DMS153 (cell line): Measurements from ENCODE around the gene SARM1.

ENCODE experiments used
- DNase-seq: peaks from one replicate; lab custom pipeline; 2025; lab: John Stamatoyannopoulos, UW

SARM1 gene

DNA sequence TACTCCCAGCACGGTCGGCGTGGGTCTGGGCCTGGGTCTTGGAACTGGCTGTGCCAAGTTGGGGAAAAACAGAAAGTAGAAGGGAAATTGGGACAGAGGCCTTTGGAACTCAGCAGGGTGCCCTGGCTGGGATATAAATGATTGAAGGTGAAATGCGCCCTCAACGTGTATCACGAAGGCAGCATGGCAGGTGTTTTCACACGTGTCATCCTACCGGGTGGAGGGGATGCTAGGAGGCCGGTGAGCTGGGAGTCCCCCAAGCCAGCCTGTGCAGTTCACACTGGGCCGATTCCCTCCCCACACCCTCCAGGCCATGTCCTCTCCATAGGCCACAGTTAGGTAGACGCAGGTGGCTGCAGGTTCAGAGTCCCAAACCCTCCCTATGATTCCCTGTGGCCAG, 30.0 kb upstream of the SARM1 start:
- DNase-seq, result no peak

- no peak for DNase-seq
These were observed 29.2 kb upstream of the SARM1 start for GRCh38 chr17:28342313-28342712.

- DNase-seq, result no peak
These were observed 28.0 kb upstream of the SARM1 start for GRCh38 chr17:28343491-28343932.

DNA sequence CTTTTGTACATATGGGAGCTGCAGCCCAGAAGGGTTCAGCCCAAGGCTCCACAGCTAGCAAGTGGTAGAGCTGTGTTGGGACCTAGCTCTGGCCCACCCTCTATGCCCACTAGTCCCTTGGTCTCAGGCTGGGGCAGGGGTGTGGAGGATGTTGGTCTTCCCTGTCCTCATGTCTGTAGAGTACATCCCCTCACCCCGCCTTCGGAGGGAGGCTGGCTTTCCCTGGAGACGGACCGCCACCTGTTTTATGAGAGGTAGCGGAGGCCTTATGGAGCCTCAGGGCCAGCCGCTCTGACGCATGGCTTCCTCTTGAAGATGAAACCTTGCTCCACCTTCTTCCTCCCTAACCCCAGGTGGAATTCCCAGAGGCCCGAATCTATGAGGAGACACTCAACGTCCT, 27.5 kb upstream of the SARM1 start:
- DNase-seq, result no peak

GRCh38 chr17:28344435-28344901, 27.0 kb upstream of the SARM1 start:
- no peak for DNase-seq

GRCh38 chr17:28345419-28346198, 25.9 kb upstream of the SARM1 start:
- no peak for DNase-seq

- DNase-seq, result no peak
These were observed 25.3 kb upstream of the SARM1 start for GRCh38 chr17:28346199-28346580.

DNA sequence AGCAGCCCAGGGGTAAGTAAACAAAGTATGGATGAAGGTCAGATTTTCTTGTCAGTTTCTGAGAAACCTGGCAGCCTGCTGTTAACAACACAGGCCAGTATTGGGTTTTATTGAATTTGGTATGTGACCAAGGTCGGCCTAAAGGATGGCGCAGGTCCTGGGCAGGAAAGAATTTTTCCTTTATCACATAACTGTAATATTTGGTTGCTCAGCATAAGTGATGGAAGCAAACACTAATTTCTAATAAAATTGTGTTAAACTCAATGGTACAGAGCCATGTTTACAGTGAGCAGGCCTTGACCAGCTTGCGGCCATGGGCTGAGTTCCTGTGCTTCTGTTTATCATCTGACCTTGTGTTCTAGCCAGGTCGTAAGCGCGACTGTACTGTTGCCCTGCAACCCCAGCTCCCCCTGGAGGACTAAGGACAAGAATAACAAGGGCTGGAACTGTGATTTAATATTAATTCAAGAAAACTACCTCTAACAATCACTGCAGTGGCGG, 24.7 kb upstream of the SARM1 start:
- DNase-seq, result no peak

DNA sequence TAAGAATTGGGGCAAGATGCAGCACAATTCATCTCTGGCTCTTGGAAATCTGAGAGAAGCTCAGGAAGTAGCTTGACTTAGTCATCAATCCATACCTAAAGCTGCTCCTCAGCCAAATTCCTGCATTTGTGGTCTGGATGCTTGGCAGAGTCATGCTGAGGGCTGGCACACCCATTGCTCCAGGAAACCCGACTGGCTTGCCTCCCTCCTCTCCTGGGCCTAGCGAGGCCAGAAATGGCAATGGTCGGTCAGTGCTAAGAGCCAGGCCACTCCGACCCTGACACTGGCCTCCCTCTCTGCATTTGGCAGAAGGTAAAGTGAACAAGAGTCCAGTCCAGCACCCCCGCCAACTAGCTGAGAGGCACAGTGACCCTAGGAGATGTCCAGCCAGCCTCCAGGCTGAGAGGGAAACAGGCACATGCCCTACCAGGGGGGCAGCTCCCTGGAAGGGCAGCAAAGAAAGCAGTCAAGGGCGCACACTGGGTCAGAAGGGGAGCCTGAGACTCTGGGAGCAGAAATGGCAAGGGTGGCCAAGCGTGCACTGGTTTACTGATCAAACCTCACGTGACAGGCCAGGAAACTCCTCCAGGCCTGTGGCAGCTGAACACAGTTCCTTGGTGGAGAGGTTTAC, 24.1 kb upstream of the SARM1 start:
- DNase-seq, result no peak

GRCh38 chr17:28348979-28349378, 22.5 kb upstream of the SARM1 start:
- no peak for DNase-seq

DNA sequence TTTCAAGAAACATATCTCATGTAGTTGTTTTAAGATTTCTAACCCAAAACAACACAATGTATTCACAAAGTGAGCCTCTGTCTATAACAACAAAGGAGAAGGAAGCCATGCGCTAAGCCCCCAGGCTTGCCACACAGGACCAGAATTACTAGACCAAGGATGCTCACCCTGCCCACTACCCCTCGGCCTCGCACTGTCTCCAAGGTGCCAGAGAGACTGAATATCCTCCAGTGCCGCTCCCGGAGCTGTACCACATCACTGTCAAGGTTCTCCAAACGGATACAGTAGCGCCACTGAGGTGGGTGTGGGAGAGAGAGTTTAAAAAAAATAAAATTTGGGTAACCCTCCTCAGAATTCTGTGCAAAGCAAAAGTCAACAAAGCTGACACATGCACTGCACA, 21.2 kb upstream of the SARM1 start:
- no peak for DNase-seq

GRCh38 chr17:28357061-28357900, 14.2 kb upstream of the SARM1 start, which contains the start of gene POLDIP2:
Gene POLDIP2 (minus strand): TSS chr17:28357527. CDS start chr17:28357448, 79 bp downstream.
- peak; percentile 92 for DNase-seq

DNA sequence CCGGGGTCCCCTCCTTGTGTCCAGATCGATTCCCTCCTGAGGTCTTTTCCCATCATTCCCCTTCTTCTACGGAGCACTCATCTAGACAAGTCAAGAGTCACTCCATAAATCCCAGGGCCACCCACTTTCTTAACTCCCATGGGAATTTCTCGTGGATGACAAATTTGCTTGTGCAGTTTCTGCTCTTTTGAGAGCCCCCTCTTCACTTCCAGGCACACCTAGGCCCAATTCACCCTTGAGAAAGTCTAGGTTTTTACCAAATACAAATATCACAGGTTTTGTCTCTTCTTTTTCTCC, 13.6 kb upstream of the SARM1 start:
- DNase-seq, result no peak

GRCh38 chr17:28363186-28363585, 8.3 kb upstream of the SARM1 start:
- DNase-seq, result no peak

DNA sequence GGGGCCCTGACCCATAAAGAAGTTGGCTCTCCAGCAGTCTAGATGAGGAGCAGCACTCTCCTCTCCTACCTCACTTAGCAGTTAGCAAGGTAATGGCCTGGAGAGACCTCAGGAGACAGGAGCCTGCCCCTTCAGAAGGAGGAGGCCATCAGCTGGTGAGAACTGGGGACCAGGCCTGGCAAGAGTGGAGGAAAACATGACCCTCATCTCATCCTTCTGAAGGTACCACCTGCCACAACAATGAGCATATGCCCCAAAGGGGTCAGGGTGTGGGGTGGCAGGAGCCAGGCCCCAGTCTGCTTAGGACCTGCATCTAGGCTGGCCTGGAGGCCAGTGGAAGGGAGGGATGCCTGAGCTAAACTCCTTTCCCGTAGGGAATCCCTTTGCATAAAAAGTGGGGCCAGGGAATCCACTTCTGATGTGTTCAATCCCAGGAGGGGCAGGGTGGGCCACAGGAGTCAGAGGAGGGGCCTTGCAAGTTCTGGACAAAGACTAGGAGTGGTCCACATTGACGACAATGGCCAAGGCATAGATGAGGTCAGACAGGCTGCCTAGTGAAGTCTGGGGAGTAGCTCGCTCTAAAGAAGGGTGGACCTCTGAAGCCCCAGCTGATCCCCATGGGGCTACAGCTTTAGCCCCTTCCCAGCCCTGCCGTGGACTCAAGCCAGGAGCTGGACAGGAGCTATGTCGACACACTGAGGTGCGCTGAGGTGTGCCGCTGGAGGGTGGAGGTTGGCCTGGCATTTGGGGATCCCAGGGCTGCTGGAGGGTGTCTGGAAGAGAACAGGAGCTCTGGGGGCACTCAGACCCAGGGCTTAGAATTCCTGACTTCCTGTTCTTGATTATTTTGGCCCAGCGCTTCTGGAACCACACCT, 7.5 kb upstream of the SARM1 start:
- DNase-seq, result no peak

DNA sequence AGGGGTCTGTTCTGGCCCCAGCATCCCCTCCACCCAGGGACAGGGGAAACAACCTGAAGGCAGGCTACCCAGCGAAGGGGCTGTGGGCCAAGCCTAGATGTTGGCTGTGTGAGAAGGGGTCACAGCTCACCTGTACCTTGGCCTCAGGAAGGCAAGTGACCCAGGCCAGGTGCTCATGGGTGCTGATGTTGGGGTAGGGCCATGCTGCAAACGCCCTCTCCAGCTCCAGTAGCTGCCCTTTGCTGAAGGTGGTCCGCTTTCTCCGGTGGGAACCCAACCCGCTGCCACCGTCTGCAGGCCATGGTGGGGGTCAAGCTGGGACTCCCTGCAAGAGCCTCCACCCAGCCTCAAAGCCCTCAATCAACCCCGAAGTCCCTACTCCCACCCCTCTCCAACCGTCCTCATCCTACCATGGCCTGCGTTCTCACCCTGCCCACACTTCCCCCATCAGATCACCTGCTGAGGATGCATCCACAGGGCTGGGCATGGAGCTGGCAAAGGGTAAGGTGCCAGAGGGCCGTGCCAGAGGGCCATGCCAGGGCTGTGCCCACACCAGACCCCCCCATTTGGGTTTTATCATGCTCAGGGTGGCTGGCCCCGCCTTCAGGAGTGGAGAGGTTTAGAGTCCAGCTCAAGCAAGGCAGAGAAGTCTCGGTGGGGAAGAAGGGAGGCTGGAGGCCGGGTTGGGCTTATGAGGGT, 6.7 kb upstream of the SARM1 start, which contains the start of gene SEBOX:
Gene SEBOX, minus strand, starts transcription at position 535 of the 699 bp plus-strand sequence. Its CDS starts 48 bp downstream, at position 487.
- DNase-seq, result no peak

DNA sequence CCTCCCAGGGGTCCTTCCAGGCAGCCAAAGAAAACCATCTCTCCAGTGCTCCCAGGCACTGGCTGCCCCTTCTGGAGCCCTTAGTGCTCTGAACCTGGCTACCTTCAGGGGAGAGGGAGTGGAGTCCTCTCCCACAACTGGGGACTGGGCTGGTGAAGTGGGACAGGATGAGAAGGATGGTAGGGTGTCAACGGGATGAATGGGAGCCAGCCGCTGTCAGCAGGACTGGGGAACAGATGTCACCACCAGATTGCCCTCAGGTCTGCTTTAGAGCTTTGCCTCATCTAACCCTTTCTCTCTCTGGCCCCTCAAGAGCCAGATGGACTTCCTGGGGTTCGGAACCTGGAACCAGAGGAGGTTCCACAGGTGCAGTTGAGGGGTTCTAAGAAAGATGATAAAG, 6.0 kb upstream of the SARM1 start:
- DNase-seq, result no peak

DNA sequence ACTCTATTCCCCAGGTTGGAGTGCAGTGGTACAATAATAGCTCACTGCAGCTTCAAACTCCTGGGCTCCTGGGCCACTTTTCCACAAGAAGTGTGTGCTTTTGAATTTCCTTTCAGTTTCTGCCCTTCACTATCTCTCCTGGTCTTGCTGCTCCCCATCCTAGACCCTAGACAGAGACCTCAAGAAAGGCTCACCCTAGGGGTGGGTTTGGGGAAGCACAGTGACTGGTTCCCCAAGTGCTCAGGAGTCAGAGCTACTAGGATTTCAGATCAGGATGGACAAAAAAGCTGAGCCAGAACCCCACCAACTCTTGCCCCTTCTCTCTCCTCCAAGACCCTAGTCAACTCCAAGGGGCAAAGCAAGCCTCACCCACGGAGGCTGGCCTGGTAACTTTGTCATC, 4.9 kb upstream of the SARM1 start:
- DNase-seq, result no peak

DNA sequence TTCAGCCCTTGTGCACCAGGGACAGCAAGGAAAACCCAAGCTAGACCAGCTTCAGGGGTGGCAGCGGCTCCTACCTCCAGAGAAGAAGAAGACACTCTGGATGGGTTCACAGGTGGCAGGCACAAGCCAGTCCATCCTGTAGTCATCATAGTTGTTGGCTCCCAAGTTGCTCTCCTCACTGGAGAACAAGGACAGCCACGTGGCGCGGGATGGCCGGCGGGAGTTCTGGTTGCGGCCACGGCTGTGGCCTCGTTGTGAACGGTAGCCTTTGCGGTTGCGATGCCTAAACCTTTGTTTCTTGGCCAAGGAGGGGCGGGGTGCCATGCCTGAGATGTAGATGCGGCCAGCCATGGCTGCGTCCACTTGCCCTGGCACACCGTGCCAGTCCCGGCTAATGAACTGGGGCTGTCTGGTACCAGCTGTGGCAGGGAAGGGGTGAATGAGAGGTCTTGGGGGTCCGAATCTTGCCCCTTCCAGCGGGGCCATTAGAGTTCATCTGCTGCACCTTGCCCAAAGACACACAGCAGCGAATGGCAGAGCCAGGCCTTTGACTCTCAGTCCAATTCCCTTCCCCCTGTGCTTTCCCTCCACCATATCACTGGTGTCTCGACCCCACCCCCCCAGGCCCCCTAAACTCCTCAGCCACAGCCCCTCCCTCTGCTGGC, 3.7 kb upstream of the SARM1 start:
- DNase-seq, result no peak

DNA sequence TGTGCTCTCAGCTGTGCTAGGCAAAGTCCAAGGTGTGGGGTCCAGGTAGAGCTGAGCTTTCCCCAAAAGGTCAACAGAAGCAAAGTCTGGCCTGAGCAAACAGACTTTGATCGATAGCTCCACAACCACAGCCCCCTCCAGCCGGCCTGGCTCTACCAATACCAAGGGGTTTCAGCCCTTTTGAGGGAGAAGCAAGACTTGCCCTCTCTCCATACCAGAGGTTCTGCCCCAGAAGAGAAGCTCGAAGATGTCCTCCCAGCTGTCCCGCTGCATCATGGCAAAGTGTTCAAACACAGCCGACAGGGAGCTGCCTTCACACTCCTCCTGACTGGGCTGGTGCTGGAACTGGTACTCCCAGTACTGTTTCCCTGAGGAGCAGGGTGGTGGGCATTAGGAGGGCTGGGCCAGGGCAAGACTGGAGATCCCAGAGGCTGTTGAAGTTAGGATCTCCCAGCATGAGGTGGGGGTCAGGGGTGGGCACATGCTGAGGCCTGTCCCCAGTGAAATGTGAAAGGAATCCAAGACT, 3.1 kb upstream of the SARM1 start:
- no peak for DNase-seq
